ENCODE data around the gene ELFN2.

The ELFN2 gene

DNA sequence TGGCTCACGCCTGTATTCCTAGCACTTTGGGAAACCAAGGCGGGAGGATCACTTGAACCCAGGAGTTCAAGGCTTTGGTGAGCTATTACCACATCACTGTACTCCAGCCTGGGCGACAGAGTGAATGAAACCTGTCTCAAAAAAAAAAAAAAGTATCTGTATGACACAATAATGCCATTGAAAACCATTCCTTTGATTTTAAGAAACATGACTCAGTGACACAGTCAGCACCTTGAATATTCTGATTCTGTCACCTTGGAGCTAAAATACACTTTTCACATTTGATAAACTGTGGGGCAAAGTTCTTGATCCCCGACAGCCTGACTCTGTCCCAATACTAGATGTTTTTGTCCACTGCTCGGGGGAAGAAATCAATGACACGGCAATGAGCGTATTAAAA, 16.7 kb upstream of the ELFN2 start:
- in situ Hi-C loops (cut with MboI; ENCODE audit: low sequenced_read_pairs): no loop called here
- Histone ChIP-seq H3K36me3 (replicated peaks) (no peaks in the 10 kb centered on the region), H3K9me3 (peaks cover 15% of the 10 kb centered on the region), H3K27me3 (ENCODE audit: low read depth) (no peaks in the 10 kb centered on the region), H3K4me1 (no peaks in the 10 kb centered on the region), H3K4me3 (no peak overlapping the region)
- DNase-seq (ENCODE audit: low spot score in 2 of 2): no peak

DNA sequence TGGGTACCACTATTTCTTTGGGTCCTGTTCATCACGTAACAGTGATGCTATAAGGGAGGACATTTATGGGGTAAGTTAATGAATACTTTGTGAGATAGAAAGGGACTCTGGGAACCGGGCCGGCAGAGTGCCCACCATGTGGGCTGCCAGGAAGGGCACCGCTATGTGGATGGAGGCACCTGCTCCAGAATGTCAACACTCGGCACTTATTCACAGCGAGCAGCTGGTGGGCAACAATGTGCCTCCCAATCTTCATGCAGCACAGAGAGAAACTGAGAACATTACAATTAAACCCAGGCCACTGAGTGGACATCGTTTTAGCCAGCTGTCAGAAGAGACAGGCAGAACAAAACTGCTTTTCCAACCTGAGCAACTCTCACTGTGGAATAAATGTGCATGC, 15.8 kb upstream of the ELFN2 start:
- in situ Hi-C loops (cut with MboI; ENCODE audit: low sequenced_read_pairs): no loop called here

DNA sequence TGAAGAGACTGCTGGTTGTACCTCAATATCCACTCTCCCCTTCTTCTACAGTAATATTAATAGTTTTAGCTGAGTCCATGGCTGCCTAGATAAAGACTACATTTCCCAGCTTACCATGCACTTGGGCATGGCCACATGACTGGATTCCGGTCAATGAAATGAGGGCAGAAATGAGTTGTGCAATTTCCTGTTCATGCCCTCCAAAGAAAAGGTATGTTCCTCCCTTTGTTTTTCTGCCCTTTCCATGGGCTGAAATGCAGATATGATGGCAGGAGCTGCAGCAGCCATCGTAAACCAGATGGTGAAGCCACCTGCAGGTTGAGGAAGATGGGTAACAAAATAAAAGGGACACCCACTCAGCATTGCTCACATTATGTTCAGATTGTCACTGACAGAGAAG, 15.3 kb upstream of the ELFN2 start:
- no peaks in the 10 kb centered on the region for H3K27me3 ChIP-seq (ENCODE audit: low read depth)
- no peaks in the 10 kb centered on the region for H3K36me3 ChIP-seq (replicated peaks)
- H3K9me3 ChIP-seq: peaks cover 15% of the 10 kb centered on the region
- in situ Hi-C loops (cut with MboI; ENCODE audit: low sequenced_read_pairs): no loop called here
- DNase-seq (ENCODE audit: low spot score in 2 of 2): no peak
- H3K4me3 ChIP-seq: no peak overlapping the region
- H3K4me1 ChIP-seq: no peaks in the 10 kb centered on the region

More for the DNA sequence above, 15.8 kb upstream of the ELFN2 start:
- Histone ChIP-seq H3K9me3 (peaks cover 15% of the 10 kb centered on the region), H3K4me3 (no peak overlapping the region), H3K4me1 (no peaks in the 10 kb centered on the region), H3K36me3 (replicated peaks) (no peaks in the 10 kb centered on the region), H3K27me3 (ENCODE audit: low read depth) (no peaks in the 10 kb centered on the region)
- no peak for DNase-seq (ENCODE audit: low spot score in 2 of 2)

DNA sequence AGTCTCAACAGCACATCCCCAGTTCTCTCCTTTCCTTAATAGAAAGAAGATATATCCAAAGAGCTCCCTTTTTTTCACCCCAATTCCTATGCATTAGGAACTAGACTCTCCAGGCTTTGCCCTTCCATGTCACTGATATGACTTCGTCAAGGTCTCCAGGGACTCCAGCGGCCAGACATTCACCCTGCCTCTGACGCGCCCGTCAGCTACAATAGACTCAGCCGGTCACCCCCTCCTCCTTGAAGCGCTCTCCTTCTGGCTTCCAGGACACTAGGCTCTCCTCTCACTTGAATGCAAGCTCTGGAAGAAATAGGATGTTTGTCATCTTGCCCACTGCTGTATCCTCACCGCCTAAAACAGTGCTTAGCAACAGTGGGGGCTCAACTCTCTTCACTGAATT, 14.9 kb upstream of the ELFN2 start:
- Histone ChIP-seq H3K36me3 (replicated peaks) (no peaks in the 10 kb centered on the region), H3K4me1 (no peaks in the 10 kb centered on the region), H3K27me3 (ENCODE audit: low read depth) (no peaks in the 10 kb centered on the region), H3K9me3 (peaks cover 15% of the 10 kb centered on the region), H3K4me3 (no peak overlapping the region)
- in situ Hi-C loops (cut with MboI; ENCODE audit: low sequenced_read_pairs): no loop called here
- no peak for DNase-seq (ENCODE audit: low spot score in 2 of 2)

DNA sequence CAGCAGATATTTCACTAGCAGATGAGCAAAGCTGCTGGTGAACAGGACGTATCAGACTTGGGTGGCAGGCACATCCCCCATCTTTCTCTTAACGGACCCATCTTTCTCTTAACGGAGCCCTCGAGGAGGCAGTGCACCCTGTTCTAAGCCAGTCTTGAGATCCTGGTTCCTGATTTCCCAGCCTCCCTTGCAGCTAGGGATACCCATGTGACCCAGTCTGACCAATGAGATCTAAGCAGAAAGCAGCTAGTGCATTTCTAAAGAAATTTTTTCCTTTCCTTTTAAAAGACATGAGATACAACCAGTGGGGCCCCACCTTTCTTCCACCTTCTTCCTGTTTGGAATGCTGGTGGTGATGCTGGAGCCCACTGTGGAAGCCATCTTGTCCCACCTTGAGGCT, 13.6 kb upstream of the ELFN2 start:
- Histone ChIP-seq H3K4me3 (no peak overlapping the region), H3K36me3 (replicated peaks) (no peaks in the 10 kb centered on the region), H3K9me3 (peaks cover 15% of the 10 kb centered on the region), H3K4me1 (no peaks in the 10 kb centered on the region), H3K27me3 (ENCODE audit: low read depth) (no peaks in the 10 kb centered on the region)
- DNase-seq (ENCODE audit: low spot score in 2 of 2): no peak
- in situ Hi-C loops (cut with MboI; ENCODE audit: low sequenced_read_pairs): no loop called here

DNA sequence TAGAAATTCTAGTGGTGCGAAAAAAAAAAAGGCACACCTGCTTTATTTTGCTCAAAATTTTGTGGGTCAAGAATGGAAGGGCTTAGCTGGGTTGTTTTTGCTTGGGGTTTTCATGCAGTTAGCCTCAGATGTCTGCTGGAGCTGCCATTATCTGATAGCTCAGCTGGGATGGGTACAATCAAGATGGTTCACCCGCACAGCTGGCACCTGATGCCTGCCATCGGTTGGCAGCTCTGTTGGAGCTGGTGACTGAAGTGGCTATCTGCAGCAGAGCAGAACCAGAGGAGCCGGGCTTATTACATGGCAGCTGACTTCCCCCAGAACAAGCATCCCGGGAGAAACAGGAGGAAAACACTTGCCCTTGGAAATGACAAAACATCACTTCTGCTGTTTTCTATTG, 12.1 kb upstream of the ELFN2 start:
- Histone ChIP-seq H3K4me3 (no peak overlapping the region), H3K4me1 (no peaks in the 10 kb centered on the region), H3K36me3 (replicated peaks) (no peaks in the 10 kb centered on the region), H3K27me3 (ENCODE audit: low read depth) (no peaks in the 10 kb centered on the region), H3K9me3 (peaks cover 15% of the 10 kb centered on the region)
- no peak for DNase-seq (ENCODE audit: low spot score in 2 of 2)
- in situ Hi-C loops (cut with MboI; ENCODE audit: low sequenced_read_pairs): no loop called here

DNA sequence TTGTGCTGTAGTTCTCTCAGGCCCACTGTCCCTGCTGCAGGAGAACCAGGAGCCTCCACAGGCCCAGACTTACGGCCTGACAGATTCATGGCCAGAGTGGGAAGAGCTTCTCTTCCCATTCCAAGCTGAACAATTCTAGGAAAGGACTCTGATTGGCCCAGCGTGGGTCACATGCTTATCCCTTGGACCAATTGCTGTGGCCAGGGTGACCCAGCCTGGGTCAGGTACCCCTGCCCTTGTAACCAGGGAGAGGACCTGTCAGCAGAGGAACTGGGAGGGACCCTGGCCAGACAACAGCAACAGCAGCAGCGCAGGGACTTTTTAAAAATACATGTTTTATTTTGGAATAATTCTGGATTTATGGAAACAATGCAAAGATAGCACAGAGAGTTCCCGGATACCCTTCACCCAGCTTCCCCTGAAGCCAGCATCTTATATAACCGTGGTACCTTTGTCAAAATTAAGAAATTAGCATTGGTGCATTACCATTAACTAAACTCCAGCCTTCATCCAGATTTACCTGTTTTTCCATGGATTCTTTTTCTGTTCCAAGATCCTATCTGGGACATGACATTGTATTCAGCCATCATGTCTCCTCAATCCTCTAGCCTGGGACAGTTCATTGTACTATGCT, 8.8 kb upstream of the ELFN2 start:
- Histone ChIP-seq H3K36me3 (replicated peaks) (no peaks in the 10 kb centered on the region), H3K4me3 (no peak overlapping the region), H3K4me1 (peaks cover 15% of the 10 kb centered on the region), H3K27me3 (ENCODE audit: low read depth) (no peaks in the 10 kb centered on the region), H3K9me3 (peaks cover 15% of the 10 kb centered on the region)
- in situ Hi-C loops (cut with MboI; ENCODE audit: low sequenced_read_pairs): no loop called here
- DNase-seq (ENCODE audit: low spot score in 2 of 2): no peak

DNA sequence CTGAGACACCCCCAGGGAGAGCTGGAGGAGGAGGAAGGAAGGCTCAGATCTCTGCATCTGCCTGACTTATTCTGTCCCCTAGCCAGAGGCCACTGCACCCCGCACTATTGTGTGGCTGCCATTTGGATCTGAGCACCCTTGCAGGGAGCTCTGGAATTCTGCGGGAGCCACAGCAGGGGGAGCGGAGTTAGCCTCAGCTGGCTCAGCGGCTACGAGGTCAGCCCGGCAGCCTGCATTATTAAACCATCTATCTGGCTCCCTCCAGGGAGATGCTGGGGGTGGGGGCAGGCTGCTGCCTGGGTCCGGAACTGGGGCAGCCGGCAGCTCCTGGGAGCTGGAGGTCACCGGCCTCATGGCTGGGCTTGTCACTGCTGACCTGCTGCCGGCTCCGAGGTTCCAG, 6.5 kb upstream of the ELFN2 start:
- H3K36me3 ChIP-seq (replicated peaks): no peaks in the 10 kb centered on the region
- no peak overlapping the region for H3K4me3 ChIP-seq
- peaks cover 9% of the 10 kb centered on the region for H3K9me3 ChIP-seq
- in situ Hi-C loops (cut with MboI; ENCODE audit: low sequenced_read_pairs): no loop called here
- DNase-seq (ENCODE audit: low spot score in 2 of 2): no peak
- H3K4me1 ChIP-seq: peaks cover 17% of the 10 kb centered on the region
- H3K27me3 ChIP-seq (ENCODE audit: low read depth): no peaks in the 10 kb centered on the region

DNA sequence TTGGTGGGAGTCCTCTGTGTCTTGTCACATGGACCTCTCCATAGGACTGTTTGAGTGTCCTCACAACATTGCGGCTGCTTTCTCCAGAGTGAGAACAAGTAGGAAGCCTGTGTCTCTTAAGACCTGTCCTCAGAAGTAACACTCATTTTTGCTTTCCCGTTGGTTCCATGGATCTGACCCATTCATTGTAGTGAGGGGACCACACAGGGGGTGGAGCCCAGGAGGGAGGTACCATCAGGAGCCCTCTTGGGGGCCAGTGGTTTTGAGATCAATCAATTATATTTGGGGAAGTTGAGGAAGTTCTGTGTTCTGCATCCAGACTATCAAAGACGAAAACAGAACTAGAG, 5.4 kb upstream of the ELFN2 start:
- Histone ChIP-seq H3K27me3 (ENCODE audit: low read depth) (no peaks in the 10 kb centered on the region), H3K36me3 (replicated peaks) (no peaks in the 10 kb centered on the region), H3K4me3 (no peak overlapping the region), H3K4me1 (peaks cover 20% of the 10 kb centered on the region), H3K9me3 (peaks cover 9% of the 10 kb centered on the region)
- in situ Hi-C loops (cut with MboI; ENCODE audit: low sequenced_read_pairs): no loop called here
- DNase-seq (ENCODE audit: low spot score in 2 of 2): no peak

DNA sequence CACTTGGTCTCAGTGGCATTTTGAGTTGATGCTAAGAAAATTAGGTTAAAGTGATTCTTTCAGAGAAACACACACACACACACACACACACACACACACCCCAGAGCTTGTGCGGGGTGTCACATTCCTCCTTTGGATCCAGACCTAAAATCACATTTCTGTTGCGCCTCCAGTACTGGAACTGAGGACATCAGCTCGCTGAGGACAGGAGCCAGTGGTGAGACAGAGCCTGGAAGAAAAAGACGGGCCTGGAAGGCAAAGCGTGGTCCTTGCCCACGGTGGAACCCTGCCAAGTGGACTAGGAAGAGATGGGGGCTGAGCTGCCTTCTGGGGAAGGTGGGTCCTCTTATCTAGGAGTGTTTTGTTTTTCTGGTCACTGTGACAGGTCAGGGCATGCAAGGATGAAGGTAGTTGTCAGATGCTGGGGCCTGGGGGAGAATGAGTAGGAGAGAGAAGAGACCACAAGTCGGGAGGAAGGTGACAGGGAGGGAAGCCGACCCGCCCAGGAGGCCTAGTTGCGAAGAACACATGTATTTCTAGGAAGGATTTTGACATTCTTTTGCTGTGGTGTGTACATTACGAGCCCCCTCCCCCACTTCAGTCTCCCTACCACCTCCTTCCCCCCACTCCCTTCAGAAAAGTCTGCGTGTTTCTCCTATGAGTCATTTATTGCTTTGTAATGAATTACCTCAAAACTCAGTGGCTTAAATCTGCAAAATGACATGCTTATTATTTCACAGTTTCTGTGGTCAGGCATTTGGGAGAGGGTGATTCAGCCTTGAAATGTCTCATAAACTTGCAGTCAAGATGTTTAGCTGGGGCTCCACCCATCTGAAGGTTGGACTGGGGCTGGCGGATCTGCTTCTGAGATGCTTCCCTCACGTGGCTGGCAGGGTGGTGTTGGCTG, 4.8 kb upstream of the ELFN2 start:
- peak; percentile 69 to 77 for DNase-seq (ENCODE audit: low spot score in 2 of 2)
- no peaks in the 10 kb centered on the region for H3K36me3 ChIP-seq (replicated peaks)
- peaks cover 9% of the 10 kb centered on the region for H3K9me3 ChIP-seq
- peaks cover 20% of the 10 kb centered on the region for H3K4me1 ChIP-seq
- no peak overlapping the region for H3K4me3 ChIP-seq
- in situ Hi-C loops (cut with MboI; ENCODE audit: low sequenced_read_pairs): no loop called here
- no peaks in the 10 kb centered on the region for H3K27me3 ChIP-seq (ENCODE audit: low read depth)

DNA sequence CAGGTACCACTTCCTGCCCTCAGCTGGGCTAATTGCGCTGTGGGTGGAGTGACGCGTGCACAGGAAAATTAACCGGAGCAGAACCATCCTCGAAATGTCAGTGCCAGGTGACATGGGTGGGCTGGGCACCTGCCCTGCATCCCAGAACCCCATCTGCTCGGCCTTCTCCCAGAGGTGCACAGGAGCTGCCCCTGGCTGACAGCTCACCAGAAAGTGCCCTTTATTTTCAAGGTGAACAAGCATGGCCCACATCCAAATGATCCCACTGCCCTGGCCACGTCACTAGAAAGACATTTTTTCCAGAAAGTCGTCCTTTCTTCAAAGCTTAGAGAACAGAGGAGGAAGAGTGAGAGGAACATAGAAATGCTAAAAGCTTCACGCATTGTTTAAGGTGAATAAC, 4.1 kb upstream of the ELFN2 start:
- Histone ChIP-seq H3K4me1 (peaks cover 20% of the 10 kb centered on the region), H3K9me3 (peaks cover 9% of the 10 kb centered on the region), H3K27me3 (ENCODE audit: low read depth) (no peaks in the 10 kb centered on the region), H3K36me3 (replicated peaks) (no peaks in the 10 kb centered on the region), H3K4me3 (no peak overlapping the region)
- DNase-seq (ENCODE audit: low spot score in 2 of 2): peak; percentile 61 to 70
- in situ Hi-C loops (cut with MboI; ENCODE audit: low sequenced_read_pairs): no loop called here

DNA sequence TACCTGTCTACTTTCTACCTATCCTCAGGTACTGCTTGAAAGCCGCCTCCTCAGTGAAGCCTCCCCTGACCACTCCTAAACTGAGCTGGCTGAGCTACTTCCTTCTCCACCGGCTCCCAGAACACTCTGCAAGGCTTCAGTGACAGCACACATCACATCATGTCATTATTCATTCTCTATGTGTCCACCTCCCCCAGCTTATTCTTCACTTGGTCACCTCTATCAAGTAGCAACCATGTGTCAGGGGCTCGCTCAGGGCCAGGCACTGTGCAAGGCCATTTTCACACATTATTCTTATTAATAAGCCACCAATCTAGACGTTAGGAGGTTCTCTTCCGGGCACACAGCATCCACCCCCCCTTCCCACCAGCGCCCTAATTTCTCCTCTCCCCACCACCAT, 3.7 kb upstream of the ELFN2 start:
- H3K4me3 ChIP-seq: no peak overlapping the region
- DNase-seq (ENCODE audit: low spot score in 2 of 2): no peak
- in situ Hi-C loops (cut with MboI; ENCODE audit: low sequenced_read_pairs): no loop called here
- H3K4me1 ChIP-seq: peaks cover 20% of the 10 kb centered on the region
- peaks cover 9% of the 10 kb centered on the region for H3K9me3 ChIP-seq
- H3K36me3 ChIP-seq (replicated peaks): no peaks in the 10 kb centered on the region
- H3K27me3 ChIP-seq (ENCODE audit: low read depth): no peaks in the 10 kb centered on the region

DNA sequence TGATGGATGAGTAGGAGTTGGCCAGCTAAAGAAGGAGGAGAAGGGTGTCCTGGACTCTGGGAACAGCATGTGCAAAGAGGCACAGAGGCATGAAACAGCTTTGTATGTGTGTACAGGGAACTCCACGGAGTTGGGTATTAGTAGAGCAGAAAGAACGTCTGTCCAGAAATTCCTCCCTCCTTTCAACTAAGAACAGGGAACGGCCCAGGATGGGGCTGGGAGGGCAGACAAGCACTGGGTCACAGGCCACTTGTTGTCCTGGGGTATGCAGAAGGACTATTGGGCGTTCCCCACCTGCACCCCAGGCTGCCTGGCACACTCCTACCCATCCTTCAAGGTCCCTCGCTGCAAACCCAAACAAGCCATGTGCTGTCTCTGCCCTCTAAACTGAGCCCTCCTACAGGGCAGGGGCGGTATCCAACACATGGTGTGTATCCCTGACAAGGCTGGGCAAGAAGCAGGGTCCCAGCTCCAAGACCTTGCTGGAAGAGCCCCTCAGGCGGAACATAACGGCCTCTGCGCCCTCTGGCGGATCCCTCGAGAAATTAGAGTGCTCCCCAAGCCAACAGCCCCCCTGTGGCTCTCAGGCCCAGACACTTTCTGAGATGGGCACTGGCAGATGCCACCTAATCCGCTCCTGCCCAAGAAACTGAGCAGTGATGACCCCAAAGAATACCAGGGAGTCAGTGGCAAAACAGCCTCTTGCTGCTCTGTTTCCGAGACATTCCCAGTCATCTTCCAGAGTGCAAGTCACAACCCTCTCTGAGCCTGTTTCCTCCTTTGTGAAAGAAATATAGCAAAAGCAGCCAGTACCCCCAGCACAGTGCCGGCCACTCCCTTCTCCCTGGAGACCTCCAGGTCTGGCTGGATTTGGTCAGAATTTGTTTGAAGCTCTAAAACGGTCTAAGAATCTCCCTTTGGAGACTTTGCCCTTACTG, 1.6 kb upstream of the ELFN2 start:
- in situ Hi-C loops (cut with MboI; ENCODE audit: low sequenced_read_pairs): no loop called here
- Histone ChIP-seq H3K4me1 (peaks cover 20% of the 10 kb centered on the region), H3K4me3 (no peak overlapping the region), H3K36me3 (replicated peaks) (no peaks in the 10 kb centered on the region), H3K9me3 (peaks cover 9% of the 10 kb centered on the region), H3K27me3 (ENCODE audit: low read depth) (no peaks in the 10 kb centered on the region)
- peak; percentile 51 to 82 for DNase-seq (ENCODE audit: low spot score in 2 of 2)
